ENCODE results near the gene GPR149.
A peak's percentile ranks its signal among the peaks of the same experiment; 100 is the strongest.
"Not testable (repeated sequence)": the region's sequence is repeated elsewhere in the genome, so short reads cannot be mapped to it uniquely, and the experiment has no call there.

The GPR149 gene, protein sequence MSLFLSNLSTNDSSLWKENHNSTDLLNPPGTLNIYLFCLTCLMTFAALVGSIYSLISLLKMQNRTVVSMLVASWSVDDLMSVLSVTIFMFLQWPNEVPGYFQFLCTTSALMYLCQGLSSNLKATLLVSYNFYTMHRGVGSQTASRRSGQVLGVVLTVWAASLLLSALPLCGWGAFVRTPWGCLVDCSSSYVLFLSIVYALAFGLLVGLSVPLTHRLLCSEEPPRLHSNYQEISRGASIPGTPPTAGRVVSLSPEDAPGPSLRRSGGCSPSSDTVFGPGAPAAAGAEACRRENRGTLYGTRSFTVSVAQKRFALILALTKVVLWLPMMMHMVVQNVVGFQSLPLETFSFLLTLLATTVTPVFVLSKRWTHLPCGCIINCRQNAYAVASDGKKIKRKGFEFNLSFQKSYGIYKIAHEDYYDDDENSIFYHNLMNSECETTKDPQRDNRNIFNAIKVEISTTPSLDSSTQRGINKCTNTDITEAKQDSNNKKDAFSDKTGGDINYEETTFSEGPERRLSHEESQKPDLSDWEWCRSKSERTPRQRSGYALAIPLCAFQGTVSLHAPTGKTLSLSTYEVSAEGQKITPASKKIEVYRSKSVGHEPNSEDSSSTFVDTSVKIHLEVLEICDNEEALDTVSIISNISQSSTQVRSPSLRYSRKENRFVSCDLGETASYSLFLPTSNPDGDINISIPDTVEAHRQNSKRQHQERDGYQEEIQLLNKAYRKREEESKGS

DNA sequence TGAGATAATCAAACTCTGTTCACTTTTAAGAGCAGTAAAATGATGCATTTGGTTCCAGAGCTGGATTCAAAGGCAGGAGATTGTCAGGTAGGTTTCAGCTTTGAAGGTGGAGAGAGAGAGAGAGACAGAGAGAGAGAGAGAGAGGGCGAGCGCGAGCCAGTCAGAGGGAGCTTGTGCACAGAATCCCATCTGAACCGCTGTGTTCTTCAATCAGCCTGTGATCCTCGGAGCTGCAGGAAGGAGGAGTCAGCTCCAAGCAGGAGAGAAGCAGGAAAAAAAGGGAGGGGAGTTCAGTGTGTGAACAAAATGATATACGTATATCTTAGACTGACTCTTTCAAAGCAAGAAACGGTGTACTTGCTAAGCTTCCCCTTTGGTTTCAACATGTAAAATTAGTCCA, at the start of gene GPR149:
GPR149 (minus strand) TSS at position 177 of the 400 bp plus-strand sequence. CDS start 575 bp downstream, outside the sequence.
- Mint-ChIP-seq H3K27ac (no peak within 1 kb of the TSS), H3K4me3 (no peak within 1 kb of the TSS), H3K9me3 (no peaks in the 10 kb centered on the region), H3K27me3 (peaks cover 34 to 38% of the 10 kb centered on the region in 2 donors), H3K4me1 (peaks cover 3 to 13% of the 10 kb centered on the region in 2 donors), H3K36me3 (peaks cover 0 to 3% of the 10 kb centered on the region in 2 donors)
- ATAC-seq (replicated peaks) = no peak
- no peak for DNase-seq

DNA sequence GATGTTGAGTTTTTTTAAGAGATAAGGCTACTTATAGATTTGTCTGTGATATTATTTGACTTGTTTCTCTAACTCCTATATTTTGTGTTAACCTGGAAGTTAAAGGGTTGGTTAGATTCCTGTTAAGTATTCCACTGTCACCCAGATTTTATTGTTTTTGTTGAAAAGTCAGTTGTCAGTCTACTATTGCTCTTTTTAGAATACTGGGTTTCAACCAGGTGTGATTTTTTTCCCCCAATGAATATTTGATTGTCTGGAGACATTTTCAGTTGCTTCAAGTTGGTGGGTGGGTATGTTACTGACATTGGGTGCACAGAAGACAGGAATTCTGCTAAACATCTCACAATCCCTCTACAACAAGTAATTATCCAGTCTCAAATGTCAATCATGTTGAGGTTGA, 43.8 kb upstream of the GPR149 start:
- Mint-ChIP-seq H3K4me1 (no peaks in the 10 kb centered on the region), H3K27ac (no peak overlapping the region), H3K27me3 (no peaks in the 10 kb centered on the region), H3K4me3 (no peak overlapping the region), H3K9me3 (peaks cover 5 to 6% of the 10 kb centered on the region in 2 donors), H3K36me3 (no peaks in the 10 kb centered on the region)
- no peak for ATAC-seq (replicated peaks)
- DNase-seq = no peak

- Mint-ChIP-seq H3K9me3 (peaks cover 4 to 5% of the 10 kb centered on the region in 2 donors), H3K27ac (no peak overlapping the region), H3K4me1 (no peaks in the 10 kb centered on the region), H3K27me3 (no peaks in the 10 kb centered on the region), H3K4me3 (no peak overlapping the region), H3K36me3 (no peaks in the 10 kb centered on the region)
- no peak for DNase-seq
- no peak for ATAC-seq (replicated peaks)
These were observed 39.6 kb upstream of the GPR149 start for GRCh38 chr3:154469585-154469984.

DNA sequence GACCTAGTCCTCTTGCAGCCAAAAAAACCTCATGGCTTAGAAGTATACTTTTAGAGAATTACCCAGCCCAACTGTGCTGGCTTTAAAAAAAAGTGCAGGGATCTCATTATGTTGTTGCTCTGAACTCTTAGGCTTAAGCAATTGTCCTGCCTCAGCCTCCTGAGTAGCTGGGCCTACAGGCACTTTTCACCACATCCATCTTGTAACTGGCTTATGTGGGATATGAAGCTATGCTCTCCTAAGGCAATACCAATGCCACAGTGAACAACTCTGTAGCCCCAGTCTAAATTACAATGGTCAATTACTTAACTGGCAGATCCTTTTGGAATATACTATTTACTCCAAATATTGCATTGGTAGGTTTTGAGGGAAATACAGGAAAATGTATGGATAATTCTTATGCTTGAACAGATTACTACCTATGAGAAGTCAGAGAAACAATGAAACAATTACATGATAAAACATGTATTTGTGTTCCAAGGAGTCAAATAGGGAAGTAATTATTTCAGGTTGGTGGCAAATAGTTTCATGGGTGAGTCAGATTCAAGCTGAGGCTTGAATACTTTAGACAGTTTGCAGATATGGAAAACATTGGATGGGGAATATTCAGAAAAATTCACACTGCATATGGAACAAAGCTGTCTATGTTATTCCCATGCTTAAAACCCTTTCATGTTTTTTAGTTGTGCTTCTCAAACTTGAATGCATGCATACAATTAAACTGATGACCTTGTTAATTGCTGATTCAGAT, 34.6 kb upstream of the GPR149 start:
- H3K36me3 Mint-ChIP-seq = no peaks in the 10 kb centered on the region
- H3K9me3 Mint-ChIP-seq = peaks cover 0 to 2% of the 10 kb centered on the region in 2 donors
- no peaks in the 10 kb centered on the region for H3K4me1 Mint-ChIP-seq
- ATAC-seq (replicated peaks) (no peak), DNase-seq (no peak)
- H3K27me3 Mint-ChIP-seq = no peaks in the 10 kb centered on the region
- no peak overlapping the region for H3K4me3 Mint-ChIP-seq
- H3K27ac Mint-ChIP-seq = no peak overlapping the region

GRCh38 chr3:154458560-154458959, 28.6 kb upstream of the GPR149 start:
- Mint-ChIP-seq H3K36me3 (no peaks in the 10 kb centered on the region), H3K27me3 (no peaks in the 10 kb centered on the region), H3K4me3 (no peak overlapping the region), H3K27ac (no peak overlapping the region), H3K4me1 (no peaks in the 10 kb centered on the region), H3K9me3 (peaks cover 0 to 6% of the 10 kb centered on the region in 2 donors)
- DNase-seq (no peak), ATAC-seq (replicated peaks) (no peak)

DNA sequence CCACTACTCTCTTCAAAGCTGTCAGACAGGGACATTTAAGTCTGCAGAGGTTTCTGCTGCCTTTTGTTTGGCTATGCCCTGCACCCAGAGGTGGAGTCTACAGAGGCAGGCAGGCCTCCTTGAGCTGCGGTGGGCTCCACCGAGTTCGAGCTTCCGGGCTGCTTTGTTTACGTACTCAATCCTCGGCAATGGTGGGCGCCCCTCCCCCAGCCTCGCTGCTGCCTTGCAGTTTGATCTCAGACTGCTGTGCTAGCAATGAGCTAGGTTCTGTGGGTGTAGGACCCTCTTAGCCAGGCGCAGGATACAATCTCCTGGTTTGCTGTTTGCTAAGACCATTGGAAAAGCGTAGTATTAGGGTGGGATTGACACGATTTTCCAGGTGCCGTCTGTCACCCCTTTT, 9.1 kb upstream of the GPR149 start:
- not testable (repeated sequence) for H3K4me3 Mint-ChIP-seq; DNase-seq; ATAC-seq (replicated peaks); H3K36me3 Mint-ChIP-seq; H3K27ac Mint-ChIP-seq; H3K4me1 Mint-ChIP-seq; H3K9me3 Mint-ChIP-seq; H3K27me3 Mint-ChIP-seq

DNA sequence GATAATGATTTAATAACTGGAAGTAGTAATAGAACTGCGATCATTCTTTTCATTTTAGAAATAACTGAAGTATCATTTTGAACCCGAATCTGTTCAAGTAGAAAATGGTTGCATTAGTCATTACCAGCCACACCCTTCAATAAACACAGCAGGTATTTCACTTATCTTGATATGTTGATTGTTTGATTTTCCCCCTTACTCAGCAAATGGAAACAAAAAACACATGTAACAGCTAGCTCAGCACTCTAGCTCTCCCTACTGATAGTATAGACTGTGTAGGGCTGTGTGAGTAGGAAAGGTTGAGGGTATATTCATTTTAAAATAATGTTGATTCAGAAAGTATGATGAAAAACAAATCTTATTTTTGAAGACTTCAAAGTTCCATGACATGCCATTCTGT, 1.1 kb upstream of the GPR149 start:
- ATAC-seq (replicated peaks) (no peak), DNase-seq (no peak)
- Mint-ChIP-seq H3K36me3 (peaks cover 0 to 3% of the 10 kb centered on the region in 2 donors), H3K9me3 (no peaks in the 10 kb centered on the region), H3K27me3 (peaks cover 34 to 38% of the 10 kb centered on the region in 2 donors), H3K4me3 (no peak overlapping the region), H3K4me1 (peaks cover 3 to 13% of the 10 kb centered on the region in 2 donors), H3K27ac (no peak overlapping the region)

DNA sequence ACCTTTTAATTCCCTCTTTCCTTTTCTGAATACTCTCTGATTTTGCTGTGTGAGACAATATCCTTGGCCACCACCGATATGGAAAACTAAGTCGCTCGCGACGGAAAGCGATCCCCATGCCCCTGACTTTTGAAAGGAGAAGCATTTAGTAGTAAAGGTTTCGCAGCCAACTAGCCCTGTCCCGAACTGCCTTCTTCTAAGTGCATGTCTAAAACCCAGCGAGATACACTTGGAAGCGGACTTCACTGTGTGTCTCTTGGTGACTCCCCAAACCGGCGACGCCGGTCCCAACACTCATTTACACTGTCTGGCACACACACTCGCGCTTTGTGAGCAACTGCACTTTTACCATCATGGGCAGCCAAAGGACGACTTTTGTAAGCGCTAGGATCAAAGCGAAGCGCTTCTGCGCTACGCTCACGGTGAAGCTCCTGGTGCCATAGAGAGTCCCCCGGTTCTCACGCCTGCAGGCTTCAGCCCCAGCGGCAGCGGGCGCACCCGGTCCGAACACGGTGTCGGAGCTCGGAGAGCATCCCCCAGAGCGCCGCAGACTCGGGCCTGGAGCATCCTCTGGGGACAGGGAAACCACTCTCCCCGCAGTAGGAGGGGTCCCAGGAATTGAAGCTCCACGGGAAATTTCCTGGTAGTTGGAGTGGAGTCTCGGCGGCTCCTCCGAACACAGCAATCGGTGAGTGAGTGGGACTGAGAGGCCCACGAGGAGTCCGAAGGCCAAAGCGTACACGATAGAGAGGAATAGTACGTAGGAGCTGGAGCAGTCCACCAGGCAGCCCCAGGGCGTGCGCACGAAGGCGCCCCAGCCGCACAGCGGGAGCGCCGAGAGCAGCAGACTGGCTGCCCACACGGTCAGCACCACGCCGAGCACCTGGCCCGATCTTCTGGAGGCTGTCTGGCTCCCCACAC, 1.4 kb downstream of the GPR149 start:
- Mint-ChIP-seq H3K27me3 (peaks cover 34 to 38% of the 10 kb centered on the region in 2 donors), H3K4me1 (peaks cover 3 to 13% of the 10 kb centered on the region in 2 donors), H3K27ac (no peak overlapping the region), H3K9me3 (no peaks in the 10 kb centered on the region), H3K4me3 (no peak overlapping the region), H3K36me3 (peaks cover 0 to 3% of the 10 kb centered on the region in 2 donors)
- ATAC-seq (replicated peaks) = no peak
- no peak for DNase-seq

DNA sequence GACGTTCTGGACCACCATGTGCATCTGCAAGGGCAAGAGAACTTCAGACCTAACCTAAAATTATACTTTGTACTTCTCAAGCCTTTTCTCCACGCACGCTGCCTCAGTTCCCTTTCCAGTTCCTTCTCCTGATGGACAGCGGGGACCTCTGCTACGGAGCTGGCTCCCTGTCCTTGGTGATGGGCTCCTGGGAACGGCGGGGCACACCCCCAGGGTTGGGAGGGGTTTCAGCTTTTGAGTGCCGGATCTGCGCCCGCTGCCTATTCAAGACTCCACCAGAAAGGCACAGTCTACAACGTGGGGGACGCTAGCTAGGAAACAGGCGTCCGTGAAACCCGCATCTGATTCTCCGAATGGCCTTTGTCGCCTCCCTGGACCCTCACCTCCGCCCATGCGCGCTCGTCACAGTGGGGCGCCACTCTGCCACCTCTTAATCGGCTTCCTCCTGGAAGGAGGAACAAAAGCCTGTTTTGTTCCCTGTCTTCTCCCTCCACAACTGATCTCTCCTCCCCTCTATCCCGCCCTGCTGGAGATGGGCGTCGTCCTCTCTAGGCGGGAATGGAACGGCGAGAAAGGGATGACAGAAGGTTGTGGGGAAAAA, 2.2 kb downstream of the GPR149 start:
- Mint-ChIP-seq H3K27me3 (peaks cover 34 to 44% of the 10 kb centered on the region in 2 donors), H3K27ac (no peak overlapping the region), H3K4me3 (no peak overlapping the region), H3K9me3 (no peaks in the 10 kb centered on the region), H3K36me3 (peaks cover 0 to 3% of the 10 kb centered on the region in 2 donors), H3K4me1 (peaks cover 3 to 13% of the 10 kb centered on the region in 2 donors)
- DNase-seq (no peak), ATAC-seq (replicated peaks) (no peak)

GRCh38 chr3:154422694-154423093, 7.3 kb downstream of the GPR149 start:
- peaks cover 0 to 1% of the 10 kb centered on the region in 2 donors for H3K9me3 Mint-ChIP-seq

DNA sequence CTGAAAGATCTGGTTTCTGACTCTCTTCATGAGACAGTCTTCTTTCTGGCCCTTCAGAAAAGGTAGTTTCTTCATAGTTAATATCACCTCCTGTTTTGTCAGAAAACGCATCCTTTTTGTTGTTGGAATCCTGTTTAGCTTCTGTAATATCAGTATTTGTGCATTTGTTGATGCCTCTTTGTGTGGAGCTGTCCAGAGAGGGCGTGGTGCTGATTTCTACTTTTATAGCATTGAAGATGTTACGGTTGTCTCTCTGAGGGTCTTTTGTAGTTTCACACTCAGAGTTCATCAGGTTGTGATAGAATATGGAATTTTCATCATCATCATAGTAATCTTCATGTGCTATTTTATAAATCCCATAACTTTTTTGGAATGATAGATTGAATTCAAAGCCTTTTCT, 8.9 kb downstream of the GPR149 start:
- Mint-ChIP-seq H3K9me3 (peaks cover 0 to 1% of the 10 kb centered on the region in 2 donors), H3K4me1 (no peaks in the 10 kb centered on the region), H3K4me3 (no peak overlapping the region), H3K27me3 (peaks cover 0 to 5% of the 10 kb centered on the region in 2 donors), H3K27ac (peak overlapping the region; percentile 4), H3K36me3 (no peaks in the 10 kb centered on the region)
- no peak for ATAC-seq (replicated peaks)
- no peak for DNase-seq

More at GRCh38 chr3:154422694-154423093, 7.3 kb downstream of the GPR149 start:
- H3K27ac Mint-ChIP-seq = no peak overlapping the region
- no peak for ATAC-seq (replicated peaks)
- H3K36me3 Mint-ChIP-seq = no peaks in the 10 kb centered on the region
- H3K4me3 Mint-ChIP-seq = no peak overlapping the region
- DNase-seq = no peak
- H3K4me1 Mint-ChIP-seq = no peaks in the 10 kb centered on the region
- H3K27me3 Mint-ChIP-seq = peaks cover 12 to 19% of the 10 kb centered on the region in 2 donors

- ATAC-seq (replicated peaks) = peak in 1 of 2 donors; percentile 34
- H3K4me3 Mint-ChIP-seq = no peak overlapping the region
- no peak overlapping the region for H3K27ac Mint-ChIP-seq
- no peaks in the 10 kb centered on the region for H3K36me3 Mint-ChIP-seq
- no peak for DNase-seq
- H3K27me3 Mint-ChIP-seq = no peaks in the 10 kb centered on the region
- no peaks in the 10 kb centered on the region for H3K9me3 Mint-ChIP-seq
- H3K4me1 Mint-ChIP-seq = no peaks in the 10 kb centered on the region
These were observed 31.7 kb downstream of the GPR149 start for GRCh38 chr3:154398084-154398967.

All from stimulated activated naive B cell treated with anti-CD40 and anti-IgM and Interleukin-4, amounts not matched to agents 10 μg/mL and 1 μg/mL and 100 μg/mL, for 72 hours (primary cell).